Activated CD8-positive, alpha-beta memory T cell treated with anti-CD3 and anti-CD28 coated beads, Interleukin-2, amount 10 ng/mL, durations not matched to agents 7 days and 5 days (primary cell): ENCODE results near the gene DHRS4L2. TPM values are rescaled to one million over a fixed set of nuclear protein-coding genes. Genes with fewer than 3 reads are reported as not detected.
A peak's percentile ranks its signal among the peaks of the same experiment; 100 is the strongest.
"Not testable (repeated sequence)": the region's sequence is repeated elsewhere in the genome, so short reads cannot be mapped to it uniquely, and the experiment has no call there.

Experiments
- ATAC-seq: fragments of 150-1000 bp; cut with Tn5 transposase; one replicate; pipeline ENCODE4 v1.10.0; 2021; ENCODE audit warnings: moderate library complexity
- CTCF ChIA-PET: fragments of 350-600 bp; sonication (Branson Sonifier 250); formaldehyde crosslinking; loops from one replicate; lab custom pipeline; 2021; ENCODE audit warnings: antibody characterized with exemption; lab: Charles Lee
- DNase-seq: peaks from one replicate; pipeline ENCODE4 v3.0.0-alpha.2; 2020
- H3K27ac Mint-ChIP-seq: one replicate; pipeline ENCODE4 v1.8.0; 2021; ENCODE audit warnings: mild to moderate bottlenecking, mixed read lengths
- H3K27me3 Mint-ChIP-seq: one replicate; pipeline ENCODE4 v1.8.0; 2021; ENCODE audit warnings: mixed read lengths
- H3K36me3 Mint-ChIP-seq: one replicate; pipeline ENCODE4 v1.8.0; 2021; ENCODE audit warnings: mild to moderate bottlenecking, mixed read lengths
- H3K4me1 Mint-ChIP-seq: one replicate; pipeline ENCODE4 v1.8.0; 2021; ENCODE audit warnings: mixed read lengths
- H3K4me3 Mint-ChIP-seq: one replicate; pipeline ENCODE4 v1.8.0; 2021; ENCODE audit warnings: mild to moderate bottlenecking, moderate library complexity, mixed read lengths
- H3K9me3 Mint-ChIP-seq: one replicate; pipeline ENCODE4 v1.8.0; 2022; ENCODE audit warnings: low read depth, mixed read lengths
- total RNA-seq, 2 experiments: library from RNA; stranded (reverse); gene quantifications; one replicate each; pipeline ENCODE4 v1.2.3, GENCODE V29; 2021

The DHRS4L2 gene
- total RNA-seq, 2 experiments from 2014 or later: 16.0 to 19.4 TPM

- H3K4me1 Mint-ChIP-seq: peaks cover 25% of the 10 kb centered on the region
- H3K36me3 Mint-ChIP-seq, H3K27me3 Mint-ChIP-seq, H3K27ac Mint-ChIP-seq, H3K9me3 Mint-ChIP-seq, DNase-seq, ATAC-seq: not testable (repeated sequence)
- CTCF ChIA-PET: interaction anchor here (0.8 to 1.9 kb wide), 2 partner anchors 342 to 366 kb away, joined by 3 to 13 read pairs; no protein-coding TSS in a partner anchor
- H3K4me3 Mint-ChIP-seq: peak overlapping the region; percentile 88
These were observed 33.8 kb upstream of the DHRS4L2 start for GRCh38 chr14:23954965-23955364.

GRCh38 chr14:23955811-23956210 lies 32.9 kb upstream of the DHRS4L2 start:
- H3K4me1 Mint-ChIP-seq: peaks cover 25% of the 10 kb centered on the region
- H3K27me3 Mint-ChIP-seq, H3K27ac Mint-ChIP-seq, DNase-seq, H3K9me3 Mint-ChIP-seq, H3K4me3 Mint-ChIP-seq, CTCF ChIA-PET, ATAC-seq, H3K36me3 Mint-ChIP-seq: not testable (repeated sequence)

GRCh38 chr14:23957913-23958569 lies 30.7 kb upstream of the DHRS4L2 start:
- H3K9me3 Mint-ChIP-seq, H3K27me3 Mint-ChIP-seq, DNase-seq, ATAC-seq, H3K4me3 Mint-ChIP-seq, H3K27ac Mint-ChIP-seq, H3K36me3 Mint-ChIP-seq, CTCF ChIA-PET: not testable (repeated sequence)
- H3K4me1 Mint-ChIP-seq: peaks cover 15% of the 10 kb centered on the region

- CTCF ChIA-PET, H3K4me1 Mint-ChIP-seq, H3K27me3 Mint-ChIP-seq, DNase-seq, ATAC-seq, H3K27ac Mint-ChIP-seq, H3K4me3 Mint-ChIP-seq, H3K36me3 Mint-ChIP-seq, H3K9me3 Mint-ChIP-seq: not testable (repeated sequence)
These were observed 27.8 kb upstream of the DHRS4L2 start for GRCh38 chr14:23960899-23961298.

- CTCF ChIA-PET, H3K27ac Mint-ChIP-seq, H3K36me3 Mint-ChIP-seq, H3K9me3 Mint-ChIP-seq, H3K4me3 Mint-ChIP-seq, ATAC-seq, H3K27me3 Mint-ChIP-seq, DNase-seq, H3K4me1 Mint-ChIP-seq: not testable (repeated sequence)
These were observed 27.0 kb upstream of the DHRS4L2 start for GRCh38 chr14:23961704-23962103.

GRCh38 chr14:23969130-23969480 lies 19.6 kb upstream of the DHRS4L2 start:
- H3K4me3 Mint-ChIP-seq, H3K27ac Mint-ChIP-seq, CTCF ChIA-PET, H3K27me3 Mint-ChIP-seq, ATAC-seq, H3K4me1 Mint-ChIP-seq, H3K9me3 Mint-ChIP-seq, DNase-seq, H3K36me3 Mint-ChIP-seq: not testable (repeated sequence)

- peak; percentile 43 for DNase-seq
- H3K36me3 Mint-ChIP-seq, H3K4me1 Mint-ChIP-seq, H3K9me3 Mint-ChIP-seq, H3K4me3 Mint-ChIP-seq, H3K27ac Mint-ChIP-seq, CTCF ChIA-PET, H3K27me3 Mint-ChIP-seq: not testable (repeated sequence)
- peak; percentile 97 for ATAC-seq
These were observed 19.0 kb upstream of the DHRS4L2 start for GRCh38 chr14:23969481-23970282.

GRCh38 chr14:23970283-23970659 lies 18.5 kb upstream of the DHRS4L2 start:
- H3K9me3 Mint-ChIP-seq, H3K36me3 Mint-ChIP-seq, H3K4me1 Mint-ChIP-seq, H3K27me3 Mint-ChIP-seq, H3K4me3 Mint-ChIP-seq, DNase-seq, CTCF ChIA-PET, H3K27ac Mint-ChIP-seq: not testable (repeated sequence)
- ATAC-seq: peak; percentile 18

GRCh38 chr14:23973178-23973577 lies 15.6 kb upstream of the DHRS4L2 start:
- CTCF ChIA-PET, H3K4me1 Mint-ChIP-seq, H3K27me3 Mint-ChIP-seq, H3K9me3 Mint-ChIP-seq, DNase-seq, ATAC-seq, H3K4me3 Mint-ChIP-seq, H3K27ac Mint-ChIP-seq: not testable (repeated sequence)
- H3K36me3 Mint-ChIP-seq: peaks cover 17% of the 10 kb centered on the region

- H3K9me3 Mint-ChIP-seq, H3K27ac Mint-ChIP-seq, ATAC-seq, H3K4me1 Mint-ChIP-seq, H3K4me3 Mint-ChIP-seq, DNase-seq, H3K27me3 Mint-ChIP-seq: not testable (repeated sequence)
- CTCF ChIA-PET: interaction anchor here (1.0 to 1.9 kb wide), 2 partner anchors 41 to 70 kb away, joined by 3 to 5 read pairs; no protein-coding TSS in a partner anchor
- H3K36me3 Mint-ChIP-seq: peaks cover 17% of the 10 kb centered on the region
These were observed 14.7 kb upstream of the DHRS4L2 start for GRCh38 chr14:23974041-23974440.

GRCh38 chr14:23977208-23977607 lies 11.5 kb upstream of the DHRS4L2 start:
- DNase-seq, H3K4me3 Mint-ChIP-seq, H3K27me3 Mint-ChIP-seq, H3K4me1 Mint-ChIP-seq, H3K27ac Mint-ChIP-seq, H3K9me3 Mint-ChIP-seq: not testable (repeated sequence)
- CTCF ChIA-PET: interaction anchor here (0.9 kb wide), 1 partner anchor 113 kb away, joined by 5 read pairs; no protein-coding TSS in a partner anchor
- ATAC-seq: peak; percentile 58
- peaks cover 17% of the 10 kb centered on the region for H3K36me3 Mint-ChIP-seq

- H3K36me3 Mint-ChIP-seq: peaks cover 11% of the 10 kb centered on the region
- not testable (repeated sequence) for H3K4me1 Mint-ChIP-seq, H3K9me3 Mint-ChIP-seq, DNase-seq, H3K27me3 Mint-ChIP-seq, H3K4me3 Mint-ChIP-seq, H3K27ac Mint-ChIP-seq, ATAC-seq
- CTCF ChIA-PET: interaction anchor here (1.2 kb wide), 1 partner anchor 109 kb away, joined by 3 read pairs; no protein-coding TSS in a partner anchor
These were observed 6.5 kb upstream of the DHRS4L2 start for GRCh38 chr14:23981951-23982813.

- no peak for DNase-seq
- ATAC-seq: no peak
- Mint-ChIP-seq H3K27ac (no peak overlapping the region), H3K4me3 (no peak overlapping the region), H3K9me3 (no peaks in the 10 kb centered on the region), H3K36me3 (peaks cover 12% of the 10 kb centered on the region), H3K27me3 (no peaks in the 10 kb centered on the region), H3K4me1 (peaks cover 28% of the 10 kb centered on the region)
- CTCF ChIA-PET: interaction anchor here (0.7 kb wide), 1 partner anchor 142 kb away, joined by 3 read pairs; no protein-coding TSS in a partner anchor
These were observed 3.7 kb upstream of the DHRS4L2 start for GRCh38 chr14:23984891-23985602.
